Fibroblast of lung (primary cell): ENCODE results near the gene ZDHHC14.

Source experiments
- EZH2 ChIP-seq: IDR thresholded peaks from 2 replicates; pipeline ENCODE4 v1.5.1; 2012; ENCODE audit warnings: low read length, control low read depth, mild to moderate bottlenecking; ENCODE audit errors: missing control alignments
- TF ChIP-seq, protein P1 (sequence below), 2 donors: IDR thresholded peaks in 1 of 2; conservative IDR thresholded peaks in 1 of 2; 1 replicate in 1 of 2; 2 replicates in 1 of 2; pipeline ENCODE4 v1.5.1; 2011 to 2012; ENCODE audit warnings: low read length in 2 of 2, control low read depth in 1 of 2, inconsistent platforms in 1 of 2, low read depth in 1 of 2, mild to moderate bottlenecking in 1 of 2

DNA sequence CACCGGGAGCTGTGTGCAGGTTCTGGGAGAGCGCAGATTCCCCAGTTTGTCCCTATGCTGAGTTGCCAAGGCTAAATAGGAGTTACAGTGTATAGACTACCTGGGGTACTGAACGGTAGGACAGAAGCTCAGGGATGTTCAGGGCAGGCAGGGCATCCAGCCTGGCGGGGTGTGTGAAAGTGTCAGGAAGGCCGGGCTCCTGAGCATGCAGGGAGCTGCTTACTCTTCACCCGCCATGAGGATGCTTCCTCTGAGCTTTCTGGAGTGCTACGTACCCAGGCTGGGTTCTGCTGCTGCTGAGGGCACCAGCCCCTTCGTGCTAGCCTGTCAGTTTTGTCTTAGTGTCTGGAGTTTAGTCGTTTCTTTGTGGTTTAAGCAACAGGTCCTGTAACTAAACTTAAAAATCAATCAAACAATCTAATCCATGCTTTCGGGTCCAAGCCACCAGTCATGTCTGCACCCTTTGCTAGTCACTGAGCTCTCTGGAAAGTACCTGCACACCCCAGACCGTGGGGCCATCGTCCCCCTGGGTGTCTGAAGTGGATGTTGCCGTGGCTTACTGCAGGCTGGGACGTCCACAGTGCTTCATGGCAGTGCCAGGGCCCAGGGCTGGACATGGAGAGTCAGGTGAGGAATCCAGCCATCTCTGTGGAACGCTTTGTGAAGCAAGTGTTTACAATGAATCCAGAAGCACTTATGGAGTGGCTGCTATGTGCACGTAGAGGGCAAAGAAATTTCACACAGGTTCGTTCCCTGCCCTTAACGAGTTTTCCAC is 221.7 kb downstream of the ZDHHC14 start:
- TF ChIP-seq, protein P1, sequence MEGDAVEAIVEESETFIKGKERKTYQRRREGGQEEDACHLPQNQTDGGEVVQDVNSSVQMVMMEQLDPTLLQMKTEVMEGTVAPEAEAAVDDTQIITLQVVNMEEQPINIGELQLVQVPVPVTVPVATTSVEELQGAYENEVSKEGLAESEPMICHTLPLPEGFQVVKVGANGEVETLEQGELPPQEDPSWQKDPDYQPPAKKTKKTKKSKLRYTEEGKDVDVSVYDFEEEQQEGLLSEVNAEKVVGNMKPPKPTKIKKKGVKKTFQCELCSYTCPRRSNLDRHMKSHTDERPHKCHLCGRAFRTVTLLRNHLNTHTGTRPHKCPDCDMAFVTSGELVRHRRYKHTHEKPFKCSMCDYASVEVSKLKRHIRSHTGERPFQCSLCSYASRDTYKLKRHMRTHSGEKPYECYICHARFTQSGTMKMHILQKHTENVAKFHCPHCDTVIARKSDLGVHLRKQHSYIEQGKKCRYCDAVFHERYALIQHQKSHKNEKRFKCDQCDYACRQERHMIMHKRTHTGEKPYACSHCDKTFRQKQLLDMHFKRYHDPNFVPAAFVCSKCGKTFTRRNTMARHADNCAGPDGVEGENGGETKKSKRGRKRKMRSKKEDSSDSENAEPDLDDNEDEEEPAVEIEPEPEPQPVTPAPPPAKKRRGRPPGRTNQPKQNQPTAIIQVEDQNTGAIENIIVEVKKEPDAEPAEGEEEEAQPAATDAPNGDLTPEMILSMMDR (conservative IDR thresholded peaks at IDR 0.05 in 1 of 2, IDR thresholded peaks at IDR 0.05 in 1 of 2; ENCODE audit: low read depth in 1 of 2, low read length in 2 of 2) = no peak
- no peak for TF ChIP-seq EZH2
